ENCODE data around the gene HP.

HP gene

DNA sequence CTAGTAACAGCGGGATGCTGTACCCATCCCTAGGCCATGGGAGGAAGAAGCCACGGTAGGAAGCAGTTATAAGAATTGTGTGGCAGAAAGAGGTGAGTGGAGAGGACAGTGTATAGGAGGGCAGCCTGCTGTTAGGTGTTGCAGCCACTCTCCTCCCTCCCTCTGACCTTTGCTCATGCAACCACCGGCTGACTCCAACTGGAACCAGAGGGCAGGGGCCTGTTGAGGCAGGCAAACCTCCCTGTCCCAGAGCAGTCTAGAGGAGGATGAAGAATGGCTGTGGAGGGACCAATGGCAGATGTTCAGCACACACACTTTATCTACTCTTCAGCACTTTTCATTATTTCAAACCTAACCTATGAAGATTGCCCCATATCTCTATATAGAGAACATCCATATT lies 36.9 kb downstream of the HP start:
- no peak for DNase-seq (ENCODE audit: low read depth)

DNA sequence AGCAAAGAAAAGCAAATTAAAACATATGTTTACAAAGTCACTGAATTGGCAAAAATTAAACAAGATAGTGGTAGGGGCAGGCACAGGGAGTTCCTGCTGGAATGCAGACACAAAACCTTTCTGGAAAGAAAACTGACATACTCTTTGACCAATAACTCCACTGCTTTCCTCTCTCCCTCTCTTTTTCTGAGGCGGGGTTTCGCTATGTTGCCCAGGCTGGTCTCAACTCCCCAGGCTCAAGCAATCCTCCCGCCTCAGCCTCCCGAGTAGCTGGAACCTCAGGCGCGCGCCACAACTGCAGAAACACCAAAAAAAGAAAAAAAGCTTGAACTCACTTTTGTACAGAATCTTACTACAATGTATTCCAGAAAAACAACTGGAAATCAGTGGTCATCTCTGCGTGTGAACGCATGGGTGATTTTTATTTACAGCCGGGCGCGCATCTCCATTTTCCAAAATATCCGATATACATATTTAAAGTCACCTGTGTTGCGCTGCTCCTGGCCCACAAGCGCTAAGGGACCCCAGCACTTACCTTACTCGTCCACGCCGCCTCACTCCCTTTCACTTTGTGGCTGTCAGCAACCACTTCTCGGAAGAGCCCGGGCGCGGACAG lies 38.6 kb downstream of the HP start:
- DNase-seq (ENCODE audit: low read depth): peak; percentile 43

DNA sequence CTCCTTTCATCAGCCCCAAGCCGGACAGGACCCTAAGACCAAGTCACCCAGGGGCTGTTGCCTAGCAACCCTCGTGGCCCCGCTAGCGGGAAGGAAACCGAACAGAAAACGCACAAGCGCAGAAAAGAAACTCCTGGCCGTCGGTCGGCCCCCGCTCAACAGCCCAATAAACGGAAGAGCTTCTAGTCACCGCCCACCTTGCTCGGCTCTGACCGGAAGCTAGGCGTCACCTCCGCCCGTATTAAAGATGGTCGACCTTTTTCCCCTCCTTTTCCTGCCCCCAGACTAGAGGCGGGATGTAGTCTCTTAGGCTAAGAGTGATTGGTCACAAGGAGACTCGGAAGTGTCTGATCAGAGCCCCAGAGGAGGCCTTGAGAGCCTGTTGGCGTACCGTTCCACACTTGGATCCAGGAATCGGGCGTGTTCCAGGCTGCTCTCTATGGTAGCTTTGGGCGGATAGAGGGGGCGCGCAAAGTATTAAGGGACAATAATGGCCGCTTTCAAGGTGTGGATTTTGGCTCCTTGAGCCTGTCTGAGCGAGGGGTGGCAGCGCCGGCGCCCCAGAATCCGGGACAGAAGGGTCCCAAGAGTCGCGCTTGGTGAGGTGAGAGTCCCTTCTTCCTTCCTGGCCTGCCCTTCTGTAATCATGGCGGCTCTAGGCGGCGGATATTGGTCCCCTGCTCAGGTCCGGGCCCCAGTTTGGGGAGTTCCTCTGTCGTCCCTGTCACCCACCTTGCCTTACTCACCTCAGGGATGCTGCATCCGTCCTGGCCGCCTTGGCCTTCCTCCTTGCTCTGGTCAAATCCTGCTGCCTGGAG lies 39.4 kb downstream of the HP start, which contains the start of the genes DHX38 and TXNL4B:
DHX38 (plus strand) TSS at position 400 of the 818 bp plus-strand sequence. CDS start 2,311 bp downstream, outside the sequence.
TXNL4B (minus strand) TSS at position 173 of the 818 bp plus-strand sequence. CDS start 2,871 bp downstream, outside the sequence.
- peak; percentile 98 for DNase-seq (ENCODE audit: low read depth)

DNA sequence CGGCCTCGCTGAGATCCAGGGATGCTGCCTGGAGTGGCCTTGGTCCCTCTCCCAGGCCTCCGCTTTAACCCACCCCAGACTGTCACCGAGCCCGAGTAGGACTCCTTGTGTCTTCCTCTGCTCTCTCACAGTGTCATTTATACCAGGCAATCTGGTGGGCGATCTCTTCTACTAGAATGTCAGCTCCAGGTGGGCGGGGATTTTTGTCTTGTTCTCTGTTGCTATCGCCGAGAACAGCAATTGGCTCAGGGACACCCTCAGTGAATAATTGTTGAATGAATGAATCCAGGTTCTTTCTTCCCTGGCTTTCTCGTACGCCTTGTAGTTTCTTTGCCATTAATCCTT lies 39.9 kb downstream of the HP start:
- no peak for DNase-seq (ENCODE audit: low read depth)

DNA sequence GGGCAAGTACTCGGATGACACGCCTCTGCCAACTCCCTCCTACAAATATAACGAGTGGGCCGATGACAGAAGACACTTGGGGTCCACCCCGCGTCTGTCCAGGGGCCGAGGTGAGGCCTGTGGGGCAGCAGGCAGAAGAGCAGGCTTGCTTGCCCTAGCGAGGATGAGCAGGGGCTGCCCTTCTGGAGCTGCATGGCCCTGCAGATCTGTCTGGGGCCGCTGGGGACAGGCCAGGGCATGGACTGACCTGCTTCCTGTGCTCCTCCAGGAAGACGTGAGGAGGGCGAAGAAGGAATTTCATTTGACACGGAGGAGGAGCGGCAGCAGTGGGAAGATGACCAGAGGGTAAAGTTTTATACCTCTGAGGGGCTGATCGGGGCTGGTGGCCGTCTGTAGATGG lies 44.6 kb downstream of the HP start:
- no peak for DNase-seq (ENCODE audit: low read depth)

DNA sequence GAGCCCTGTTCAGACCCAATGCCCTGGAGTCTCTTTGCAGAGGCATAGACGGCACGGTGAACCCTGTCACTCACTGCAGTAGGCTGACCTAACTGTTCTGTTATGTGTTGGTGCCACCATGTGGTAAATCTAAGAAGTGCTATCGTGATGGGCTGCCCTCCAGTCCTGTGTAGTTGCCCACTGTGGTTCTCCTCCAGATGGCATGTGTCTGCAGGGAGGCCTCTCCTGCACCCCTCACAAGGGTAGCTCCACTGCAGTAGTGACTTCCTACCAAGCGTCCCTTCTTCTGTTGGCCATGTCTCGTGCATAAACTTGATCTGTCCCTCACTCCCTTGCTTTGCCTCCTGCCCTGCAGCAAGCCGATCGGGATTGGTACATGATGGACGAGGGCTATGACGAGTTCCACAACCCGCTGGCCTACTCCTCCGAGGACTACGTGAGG lies 45.1 kb downstream of the HP start:
- no peak for DNase-seq (ENCODE audit: low read depth)

DNA sequence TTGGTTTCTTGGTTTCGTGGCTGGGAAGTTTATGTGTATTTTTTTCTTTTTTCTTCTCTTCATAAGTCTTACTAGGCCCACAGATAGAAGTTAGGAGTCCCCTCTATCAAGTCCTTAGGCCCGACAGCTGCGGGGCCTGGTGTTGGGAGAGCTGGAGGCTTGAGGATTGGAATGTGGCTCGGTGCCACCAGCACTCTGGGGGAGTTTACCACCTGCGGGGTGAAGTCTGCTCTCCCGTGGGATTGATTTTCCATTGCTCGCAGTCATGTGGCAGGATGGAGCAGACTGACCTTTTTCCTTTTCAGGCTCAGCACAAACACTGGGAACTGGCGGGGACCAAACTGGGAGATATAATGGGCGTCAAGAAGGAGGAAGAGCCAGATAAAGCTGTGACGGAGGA lies 46.9 kb downstream of the HP start:
- DNase-seq (ENCODE audit: low read depth): no peak

DNA sequence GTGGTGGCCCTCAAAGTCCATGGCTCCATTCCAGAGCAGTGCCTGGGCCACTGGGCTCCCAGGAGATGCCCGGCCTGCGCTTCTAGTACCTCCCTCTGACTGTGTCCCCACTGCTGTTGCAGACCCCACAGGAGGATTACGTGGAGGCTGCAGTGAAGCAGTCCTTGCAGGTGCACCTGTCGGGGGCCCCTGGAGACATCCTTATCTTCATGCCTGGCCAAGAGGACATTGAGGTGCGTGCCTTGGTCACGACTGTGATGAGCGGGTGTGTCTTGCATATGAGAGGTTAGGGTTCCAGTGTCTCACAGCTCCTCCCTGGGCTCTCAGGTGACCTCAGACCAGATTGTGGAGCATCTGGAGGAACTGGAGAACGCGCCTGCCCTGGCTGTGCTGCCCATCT lies 50.6 kb downstream of the HP start:
- no peak for DNase-seq (ENCODE audit: low read depth)

DNA sequence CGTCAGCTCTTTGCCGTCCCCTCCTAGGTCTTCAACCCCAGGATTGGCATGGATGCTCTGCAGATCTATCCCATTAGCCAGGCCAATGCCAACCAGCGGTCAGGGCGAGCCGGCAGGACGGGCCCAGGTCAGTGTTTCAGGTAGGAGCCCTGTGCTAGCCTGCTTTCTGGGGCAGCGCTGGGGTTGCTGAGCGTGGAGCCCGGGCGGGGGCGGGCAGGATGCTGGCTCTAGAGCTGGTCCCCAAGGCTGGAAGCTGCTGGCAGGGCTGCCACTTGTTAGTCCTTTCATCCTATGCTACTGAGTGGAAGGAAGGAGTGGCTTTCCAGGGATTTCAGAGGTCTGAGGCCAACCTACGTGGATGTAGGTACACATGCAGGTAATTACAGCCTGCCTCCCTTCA lies 51.7 kb downstream of the HP start:
- DNase-seq (ENCODE audit: low read depth): no peak

DNA sequence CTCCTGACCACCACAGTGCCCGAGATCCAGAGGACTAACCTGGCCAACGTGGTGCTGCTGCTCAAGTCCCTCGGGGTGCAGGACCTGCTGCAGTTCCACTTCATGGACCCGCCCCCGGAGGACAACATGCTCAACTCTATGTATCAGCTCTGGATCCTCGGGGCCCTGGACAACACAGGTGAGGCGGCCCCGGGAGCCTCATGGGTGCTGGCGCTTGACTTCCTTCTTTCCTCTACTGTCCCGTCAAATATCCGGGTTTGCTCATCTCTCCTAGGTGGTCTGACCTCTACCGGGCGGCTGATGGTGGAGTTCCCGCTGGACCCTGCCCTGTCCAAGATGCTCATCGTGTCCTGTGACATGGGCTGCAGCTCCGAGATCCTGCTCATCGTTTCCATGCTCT lies 53.1 kb downstream of the HP start:
- no peak for DNase-seq (ENCODE audit: low read depth)

DNA sequence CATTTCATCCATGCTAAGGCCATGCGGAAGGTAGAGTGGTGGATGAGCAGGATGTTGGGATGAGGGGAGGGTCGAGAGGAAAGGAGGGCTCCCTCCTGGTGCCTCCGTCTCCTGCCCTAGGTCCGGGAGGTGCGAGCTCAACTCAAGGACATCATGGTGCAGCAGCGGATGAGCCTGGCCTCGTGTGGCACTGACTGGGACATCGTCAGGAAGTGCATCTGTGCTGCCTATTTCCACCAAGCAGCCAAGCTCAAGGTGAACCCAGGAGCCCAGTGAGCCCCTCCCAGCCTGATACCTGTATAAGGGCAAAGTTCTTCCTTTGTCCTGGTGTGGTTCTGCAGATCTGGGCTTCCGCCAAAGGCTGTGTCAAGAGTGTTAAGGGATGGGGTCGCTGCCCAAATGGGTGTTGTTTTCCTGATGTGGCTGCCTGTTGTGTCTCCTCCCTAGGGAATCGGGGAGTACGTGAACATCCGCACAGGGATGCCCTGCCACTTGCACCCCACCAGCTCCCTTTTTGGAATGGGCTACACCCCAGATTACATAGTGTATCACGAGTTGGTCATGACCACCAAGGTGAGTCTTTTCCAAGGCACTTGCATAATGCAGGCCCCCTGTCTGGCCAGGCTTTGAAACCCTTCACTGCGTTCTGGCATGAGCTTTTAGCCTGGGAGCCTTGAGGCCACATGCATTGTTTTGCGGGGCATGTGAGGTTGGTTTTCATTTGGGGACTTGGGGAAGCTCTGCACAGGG lies 54.2 kb downstream of the HP start:
- DNase-seq (ENCODE audit: low read depth): no peak

DNA sequence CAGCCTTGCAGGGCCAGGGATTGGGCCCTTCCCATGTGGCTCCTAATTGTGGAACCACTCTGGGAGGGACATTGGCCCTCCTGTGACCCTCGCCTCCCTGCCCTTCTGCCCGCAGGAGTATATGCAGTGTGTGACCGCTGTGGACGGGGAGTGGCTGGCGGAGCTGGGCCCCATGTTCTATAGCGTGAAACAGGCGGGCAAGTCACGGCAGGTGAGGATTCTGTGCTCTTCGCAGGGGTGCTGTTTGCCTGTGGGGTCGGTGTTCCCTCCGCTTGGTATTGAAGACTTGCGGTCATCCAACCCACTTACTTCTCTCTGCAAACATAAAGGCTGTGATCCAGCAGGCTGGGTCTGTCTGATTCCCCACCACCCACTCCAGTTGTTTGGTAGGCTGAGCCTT lies 55.0 kb downstream of the HP start:
- DNase-seq (ENCODE audit: low read depth): no peak

DNA sequence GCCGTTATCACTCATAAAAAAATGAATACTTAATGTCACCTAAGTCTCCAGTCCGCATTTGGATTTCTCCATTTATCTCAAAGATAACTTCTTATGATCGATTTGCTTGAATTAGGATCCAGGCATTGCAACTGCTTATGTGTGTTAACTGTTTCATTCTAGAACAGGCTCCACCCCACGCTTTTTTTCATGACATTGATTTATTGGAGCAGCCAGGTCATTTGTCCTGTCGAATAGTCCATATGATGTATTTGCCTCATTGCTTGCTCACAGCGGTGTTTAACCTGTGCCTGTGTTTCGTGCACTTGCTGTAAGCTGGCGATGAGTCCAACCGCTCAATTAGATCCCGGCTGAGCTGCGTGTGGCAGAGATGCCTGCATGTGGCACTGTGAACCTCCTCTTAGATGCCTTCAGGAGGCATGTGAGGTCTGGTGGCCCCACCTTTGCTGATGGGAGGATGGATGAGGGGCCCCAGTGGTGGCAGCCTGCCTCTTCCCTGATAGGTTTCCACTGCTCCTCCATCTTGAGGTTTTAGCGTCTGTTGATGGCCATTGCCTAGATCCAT lies 55.7 kb downstream of the HP start:
- DNase-seq (ENCODE audit: low read depth): no peak

Data from HS-5 (cell line).